Measurements from ENCODE around the gene XPNPEP1.

DNA sequence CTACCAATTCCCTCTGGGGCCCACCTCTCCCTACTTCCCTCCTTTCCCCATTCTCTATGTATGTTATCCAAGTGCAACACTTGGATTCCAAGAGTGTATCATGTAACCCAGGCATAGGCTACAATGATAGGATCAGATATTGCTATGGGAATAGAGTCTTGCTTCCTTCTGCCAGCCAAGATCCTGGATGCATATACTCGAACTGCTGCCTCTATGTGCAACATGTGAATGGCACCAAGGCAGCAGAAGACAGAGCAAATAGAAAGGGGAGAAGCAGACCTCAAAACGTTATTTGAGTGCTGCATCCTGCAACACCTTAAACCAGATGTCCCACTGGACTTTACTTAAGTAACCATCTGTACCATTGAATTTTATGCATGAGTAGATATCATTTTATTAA, 3.5 kb upstream of the XPNPEP1 start:
- TF ChIP-seq, protein P1, sequence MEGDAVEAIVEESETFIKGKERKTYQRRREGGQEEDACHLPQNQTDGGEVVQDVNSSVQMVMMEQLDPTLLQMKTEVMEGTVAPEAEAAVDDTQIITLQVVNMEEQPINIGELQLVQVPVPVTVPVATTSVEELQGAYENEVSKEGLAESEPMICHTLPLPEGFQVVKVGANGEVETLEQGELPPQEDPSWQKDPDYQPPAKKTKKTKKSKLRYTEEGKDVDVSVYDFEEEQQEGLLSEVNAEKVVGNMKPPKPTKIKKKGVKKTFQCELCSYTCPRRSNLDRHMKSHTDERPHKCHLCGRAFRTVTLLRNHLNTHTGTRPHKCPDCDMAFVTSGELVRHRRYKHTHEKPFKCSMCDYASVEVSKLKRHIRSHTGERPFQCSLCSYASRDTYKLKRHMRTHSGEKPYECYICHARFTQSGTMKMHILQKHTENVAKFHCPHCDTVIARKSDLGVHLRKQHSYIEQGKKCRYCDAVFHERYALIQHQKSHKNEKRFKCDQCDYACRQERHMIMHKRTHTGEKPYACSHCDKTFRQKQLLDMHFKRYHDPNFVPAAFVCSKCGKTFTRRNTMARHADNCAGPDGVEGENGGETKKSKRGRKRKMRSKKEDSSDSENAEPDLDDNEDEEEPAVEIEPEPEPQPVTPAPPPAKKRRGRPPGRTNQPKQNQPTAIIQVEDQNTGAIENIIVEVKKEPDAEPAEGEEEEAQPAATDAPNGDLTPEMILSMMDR (conservative IDR thresholded peaks at IDR 0.05; ENCODE audit: low read depth, low read length): no peak
- no peak for TF ChIP-seq EZH2 (IDR thresholded peaks at IDR 0.05; ENCODE audit: borderline replicate concordance, low read depth, low read length, poor library complexity, severe bottlenecking)
